ENCODE measurements around the gene VASH1.
A peak's percentile ranks its signal among the peaks of the same experiment; 100 is the strongest.

VASH1 gene

GRCh38 chr14:76786601-76787000 lies 25.3 kb downstream of the VASH1 start:
- DNase-seq, result no peak

- no peak for DNase-seq
Observed at GRCh38 chr14:76792422-76792821, 31.2 kb downstream of the VASH1 start.

GRCh38 chr14:76793324-76793723 lies 32.1 kb downstream of the VASH1 start:
- no peak for DNase-seq

- DNase-seq, result no peak
Observed at GRCh38 chr14:76793956-76794355, 32.7 kb downstream of the VASH1 start.

- DNase-seq, result no peak
Observed at GRCh38 chr14:76806446-76806845, 45.2 kb downstream of the VASH1 start.

GRCh38 chr14:76808011-76808410 lies 46.7 kb downstream of the VASH1 start:
- DNase-seq, result no peak

- DNase-seq, result no peak
Observed at GRCh38 chr14:76808990-76809389, 47.7 kb downstream of the VASH1 start.

- no peak for DNase-seq
Observed at GRCh38 chr14:76810525-76810924, 49.3 kb downstream of the VASH1 start.

- DNase-seq, result peak; percentile 27
Observed at GRCh38 chr14:76810953-76811400, 49.7 kb downstream of the VASH1 start.

GRCh38 chr14:76811561-76811960 lies 50.3 kb downstream of the VASH1 start:
- DNase-seq, result no peak

- peak; percentile 17 for DNase-seq
Observed at GRCh38 chr14:76812093-76812421, 50.8 kb downstream of the VASH1 start.

GRCh38 chr14:76812422-76813383 lies 51.4 kb downstream of the VASH1 start, which contains the start of gene ANGEL1:
Gene ANGEL1, minus strand, starts transcription at chr14:76812882. Its CDS starts 55 bp downstream, at chr14:76812827.
- DNase-seq, result peak; percentile 90

- DNase-seq, result no peak
Observed at GRCh38 chr14:76814726-76815645, 53.7 kb downstream of the VASH1 start.

- no peak for DNase-seq
Observed at GRCh38 chr14:76820700-76821099, 59.4 kb downstream of the VASH1 start.

- DNase-seq, result no peak
Observed at GRCh38 chr14:76826122-76826521, 64.9 kb downstream of the VASH1 start, which contains the start of gene LRRC74A. Gene LRRC74A, plus strand, starts transcription at chr14:76826408. Its CDS starts 290 bp downstream, at chr14:76826698.

- DNase-seq, result no peak
Observed at GRCh38 chr14:76827696-76828296, 66.5 kb downstream of the VASH1 start.

GRCh38 chr14:76828339-76829012 lies 67.2 kb downstream of the VASH1 start:
- DNase-seq, result no peak

- DNase-seq, result no peak
Observed at GRCh38 chr14:76829013-76829365, 67.7 kb downstream of the VASH1 start.

GRCh38 chr14:76829650-76830421 lies 68.6 kb downstream of the VASH1 start:
- DNase-seq, result no peak

- DNase-seq, result no peak
Observed at GRCh38 chr14:76830556-76830955, 69.3 kb downstream of the VASH1 start.

GRCh38 chr14:76832503-76832988 lies 71.3 kb downstream of the VASH1 start:
- DNase-seq, result no peak

All from NCI-H1105 treated with DMSO at 0.1 percent for 48 hours (cell line).